Body of pancreas (tissue), 4 donors: ENCODE measurements around the gene RARB. TPM values are rescaled to one million over a fixed set of nuclear protein-coding genes. Genes with fewer than 3 reads are reported as not detected.

Source experiments
- ATAC-seq: fragments of 150-250 bp; one replicate; pipeline ENCODE4 v1.9.1; 2016
- DNase-seq, 4 donors: peaks; one replicate each; pipeline ENCODE4 v3.0.0-alpha.2; 2019
- H3K27ac ChIP-seq, 4 donors: fragments of 200-600 bp; sonication (generic); 1 replicate in 3 of 4; 2 replicates in 1 of 4; pipeline versions ENCODE4 v1.5.1 to v1.6.1; 2016 to 2019; ENCODE audit warnings: mild to moderate bottlenecking in 1 of 4, mixed read lengths in 1 of 4, moderate library complexity in 1 of 4
- H3K27me3 ChIP-seq, 2 donors: fragments of 200-600 bp; sonication (generic); one replicate each; pipeline ENCODE4 v1.6.0; 2016; ENCODE audit warnings: mild to moderate bottlenecking in 1 of 2
- H3K36me3 ChIP-seq, 2 donors: fragments of 200-600 bp; sonication (generic); replicated peaks in 1 of 2; 2 replicates each; pipeline ENCODE4 v1.5.1; 2016; ENCODE audit warnings: low read depth in 2 of 2; ENCODE audit not compliant: insufficient read depth in 1 of 2
- H3K4me1 ChIP-seq: fragments of 200-600 bp; sonication (generic); one replicate; pipeline ENCODE4 v1.6.0; 2016
- H3K4me3 ChIP-seq, 2 donors: fragments of 200-600 bp; sonication (generic); 1 replicate in 1 of 2; 2 replicates in 1 of 2; pipeline ENCODE4 v1.5.1; 2016 to 2019
- H3K9me3 ChIP-seq, 3 donors: fragments of 200-600 bp; sonication (generic); 1 replicate in 2 of 3; 2 replicates in 1 of 3; pipeline ENCODE4 v1.5.1; 2016
- CTCF ChIP-seq, 7 experiments: fragments of 450-650 bp in 4 of 7; fragments of 200-600 bp in 3 of 7; sonication (generic) in 3 of 7; IDR thresholded peaks; one replicate each; pipeline ENCODE4 v1.5.1; 2016 to 2019; ENCODE audit warnings: antibody characterized with exemption in 7 of 7
- POLR2A ChIP-seq, 3 donors: fragments of 450-650 bp; IDR thresholded peaks; one replicate each; pipeline ENCODE4 v1.6.1; 2016; ENCODE audit warnings: antibody characterized with exemption in 3 of 3, mild to moderate bottlenecking in 2 of 3
- WGBS, 2 donors: methylation state at CpG; one replicate each; pipeline ENCODE4 v1.1.5; 2017; 5-methylcytosine and 5-hydroxymethylcytosine counted together
- intact Hi-C: fragments of 100-400 bp; cut with DNase I; formaldehyde crosslinking; loops from one replicate; pipeline ENCODE4 v1.15.1; 2023
- total RNA-seq, 2 donors: library from RNA; depleted of rRNA; stranded (reverse); fragments of >200 nt; gene quantifications; one replicate each; pipeline ENCODE4 v1.1.0, GENCODE V29; 2016

The RARB gene
- total RNA-seq, 2 donors from 2014 or later: 1.8 to 3.0 TPM

GRCh38 chr3:25558796-25559195, 130.7 kb downstream of the RARB start:
- Histone ChIP-seq H3K4me1 (no peaks in the 10 kb centered on the region), H3K9me3 (no peaks in the 10 kb centered on the region), H3K27me3 (no peaks in the 10 kb centered on the region), H3K27ac (no peak overlapping the region), H3K36me3 (no peaks in the 10 kb centered on the region), H3K4me3 (no peak overlapping the region)
- intact Hi-C loops: no loop called here
- DNase-seq (no peak), ATAC-seq (no peak)
- WGBS, 2 donors: 68 to 76% methylated on average over 6 of the region's 6 CpGs
- TF ChIP-seq POLR2A (IDR thresholded peaks at IDR 0.05): no peak
- TF ChIP-seq CTCF (IDR thresholded peaks at IDR 0.05): no peak

GRCh38 chr3:25563601-25564000, 135.5 kb downstream of the RARB start:
- no peaks in the 10 kb centered on the region for H3K27me3 ChIP-seq
- H3K4me1 ChIP-seq: no peaks in the 10 kb centered on the region
- intact Hi-C loops: no loop called here
- no peaks in the 10 kb centered on the region for H3K9me3 ChIP-seq
- ATAC-seq (no peak), DNase-seq (no peak)
- WGBS, 2 donors: 56 to 58% methylated on average over 1 of the region's 1 CpG
- no peak overlapping the region for H3K27ac ChIP-seq
- no peak overlapping the region for H3K4me3 ChIP-seq
- TF ChIP-seq CTCF (IDR thresholded peaks at IDR 0.05) (no peak), POLR2A (IDR thresholded peaks at IDR 0.05) (no peak)
- no peaks in the 10 kb centered on the region for H3K36me3 ChIP-seq

GRCh38 chr3:25564075-25564474, 136.0 kb downstream of the RARB start:
- no peaks in the 10 kb centered on the region for H3K9me3 ChIP-seq
- H3K27me3 ChIP-seq: no peaks in the 10 kb centered on the region
- 85 to 96% methylated on average over 4 of the region's 4 CpGs for WGBS, 2 donors
- intact Hi-C loops: no loop called here
- H3K4me1 ChIP-seq: no peaks in the 10 kb centered on the region
- ATAC-seq (no peak), DNase-seq (no peak)
- TF ChIP-seq POLR2A (IDR thresholded peaks at IDR 0.05) (no peak), CTCF (IDR thresholded peaks at IDR 0.05) (no peak)
- no peak overlapping the region for H3K4me3 ChIP-seq
- no peaks in the 10 kb centered on the region for H3K36me3 ChIP-seq
- no peak overlapping the region for H3K27ac ChIP-seq

- DNase-seq (no peak), ATAC-seq (no peak)
- WGBS, 2 donors: 86 to 87% methylated on average over 7 of the region's 7 CpGs
- intact Hi-C loops: no loop called here
- no peaks in the 10 kb centered on the region for H3K9me3 ChIP-seq
- no peak overlapping the region for H3K27ac ChIP-seq
- no peaks in the 10 kb centered on the region for H3K27me3 ChIP-seq
- no peak overlapping the region for H3K4me3 ChIP-seq
- H3K36me3 ChIP-seq: no peaks in the 10 kb centered on the region
- H3K4me1 ChIP-seq: no peaks in the 10 kb centered on the region
- TF ChIP-seq CTCF (IDR thresholded peaks at IDR 0.05) (no peak), POLR2A (IDR thresholded peaks at IDR 0.05) (no peak)
Measured at GRCh38 chr3:25565807-25566206, 137.7 kb downstream of the RARB start.

GRCh38 chr3:25566358-25566920, 138.4 kb downstream of the RARB start:
- DNase-seq (no peak), ATAC-seq (no peak)
- Histone ChIP-seq H3K27me3 (no peaks in the 10 kb centered on the region), H3K4me1 (no peaks in the 10 kb centered on the region), H3K9me3 (no peaks in the 10 kb centered on the region), H3K36me3 (no peaks in the 10 kb centered on the region), H3K27ac (no peak overlapping the region), H3K4me3 (no peak overlapping the region)
- intact Hi-C loops: no loop called here
- TF ChIP-seq CTCF (IDR thresholded peaks at IDR 0.05): no peak
- TF ChIP-seq POLR2A (IDR thresholded peaks at IDR 0.05): no peak
- 69 to 78% methylated on average over 4 to 5 of the region's 5 CpGs for WGBS, 2 donors
